ENCODE results near the gene ITIH3.

DNA sequence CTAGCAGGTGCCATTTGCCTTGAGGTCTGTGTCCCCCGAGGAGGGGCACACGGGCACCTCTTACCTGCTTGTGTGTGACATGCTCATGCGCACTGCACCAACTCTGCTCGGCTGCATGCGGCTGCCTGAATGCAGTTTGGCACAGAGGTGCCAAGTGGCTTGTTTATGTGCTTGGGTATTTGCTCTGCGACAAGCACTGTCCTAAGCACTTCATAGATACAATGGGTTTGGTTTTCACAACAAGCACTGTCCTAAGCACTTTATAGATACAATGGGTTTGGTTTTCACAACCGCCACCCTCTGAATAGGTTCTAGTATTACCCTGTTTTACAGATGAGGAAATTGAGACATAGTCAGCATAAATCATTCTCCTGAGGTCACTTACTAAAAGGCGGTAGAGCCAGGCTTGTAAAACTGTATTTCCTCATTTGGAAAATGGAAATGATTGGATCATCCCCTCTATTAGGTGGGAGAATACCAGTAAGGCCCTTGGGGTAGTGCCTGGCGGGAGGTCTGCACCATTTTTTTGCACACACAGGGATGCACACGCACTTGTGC, 35.4 kb downstream of the ITIH3 start:
- TF ChIP-seq, protein P1, sequence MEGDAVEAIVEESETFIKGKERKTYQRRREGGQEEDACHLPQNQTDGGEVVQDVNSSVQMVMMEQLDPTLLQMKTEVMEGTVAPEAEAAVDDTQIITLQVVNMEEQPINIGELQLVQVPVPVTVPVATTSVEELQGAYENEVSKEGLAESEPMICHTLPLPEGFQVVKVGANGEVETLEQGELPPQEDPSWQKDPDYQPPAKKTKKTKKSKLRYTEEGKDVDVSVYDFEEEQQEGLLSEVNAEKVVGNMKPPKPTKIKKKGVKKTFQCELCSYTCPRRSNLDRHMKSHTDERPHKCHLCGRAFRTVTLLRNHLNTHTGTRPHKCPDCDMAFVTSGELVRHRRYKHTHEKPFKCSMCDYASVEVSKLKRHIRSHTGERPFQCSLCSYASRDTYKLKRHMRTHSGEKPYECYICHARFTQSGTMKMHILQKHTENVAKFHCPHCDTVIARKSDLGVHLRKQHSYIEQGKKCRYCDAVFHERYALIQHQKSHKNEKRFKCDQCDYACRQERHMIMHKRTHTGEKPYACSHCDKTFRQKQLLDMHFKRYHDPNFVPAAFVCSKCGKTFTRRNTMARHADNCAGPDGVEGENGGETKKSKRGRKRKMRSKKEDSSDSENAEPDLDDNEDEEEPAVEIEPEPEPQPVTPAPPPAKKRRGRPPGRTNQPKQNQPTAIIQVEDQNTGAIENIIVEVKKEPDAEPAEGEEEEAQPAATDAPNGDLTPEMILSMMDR (IDR thresholded peaks at IDR 0.05; ENCODE audit: insufficient read depth, low read depth, low read length) = no peak
- TF ChIP-seq EZH2 (IDR thresholded peaks at IDR 0.05; ENCODE audit: insufficient read depth, low read length) = no peak
